K562 (cell line): ENCODE data around the gene EBF4.

Experiments
- ELF1 ChIP-seq: fragments of 200-800 bp; sonication (Bioruptor generic); IDR thresholded peaks from 2 replicates; pipeline ENCODE4 v1.6.1; 2016; ENCODE audit warnings: missing genetic modification characterization, missing compliant biosample characterization
- MAX ChIP-seq: sonication (generic); formaldehyde crosslinking; IDR thresholded peaks from 2 replicates; pipeline ENCODE4 v1.9.0; 2022; ENCODE audit warnings: mild to moderate bottlenecking, missing genetic modification reagents
- TF ChIP-seq, protein P1 (sequence below), 3 experiments: IDR thresholded peaks in 2 of 3; conservative IDR thresholded peaks in 1 of 3; 2 replicates each; pipeline ENCODE4 v1.5.1; 2011 to 2012; ENCODE audit warnings: low read length in 3 of 3, mild to moderate bottlenecking in 3 of 3, control low read depth in 2 of 3, improper control_type of control experiment in 1 of 3, inconsistent platforms in 1 of 3, low read depth in 1 of 3, mixed read lengths in 1 of 3, moderate library complexity in 1 of 3; ENCODE audit not compliant: insufficient read depth in 2 of 3
- TF ChIP-seq, protein P2 (sequence below): fragments of 250-450 bp; sonication (Bioruptor Pico); IDR thresholded peaks from 2 replicates; pipeline ENCODE4 v1.8.0; 2021; ENCODE audit warnings: mild to moderate bottlenecking, moderate library complexity

GRCh38 chr20:2663887-2664719, 28.5 kb upstream of the EBF4 start, which contains the start of gene IDH3B:
- peak; percentile 92 for TF ChIP-seq ELF1 (tag)
- TF ChIP-seq, protein P1, sequence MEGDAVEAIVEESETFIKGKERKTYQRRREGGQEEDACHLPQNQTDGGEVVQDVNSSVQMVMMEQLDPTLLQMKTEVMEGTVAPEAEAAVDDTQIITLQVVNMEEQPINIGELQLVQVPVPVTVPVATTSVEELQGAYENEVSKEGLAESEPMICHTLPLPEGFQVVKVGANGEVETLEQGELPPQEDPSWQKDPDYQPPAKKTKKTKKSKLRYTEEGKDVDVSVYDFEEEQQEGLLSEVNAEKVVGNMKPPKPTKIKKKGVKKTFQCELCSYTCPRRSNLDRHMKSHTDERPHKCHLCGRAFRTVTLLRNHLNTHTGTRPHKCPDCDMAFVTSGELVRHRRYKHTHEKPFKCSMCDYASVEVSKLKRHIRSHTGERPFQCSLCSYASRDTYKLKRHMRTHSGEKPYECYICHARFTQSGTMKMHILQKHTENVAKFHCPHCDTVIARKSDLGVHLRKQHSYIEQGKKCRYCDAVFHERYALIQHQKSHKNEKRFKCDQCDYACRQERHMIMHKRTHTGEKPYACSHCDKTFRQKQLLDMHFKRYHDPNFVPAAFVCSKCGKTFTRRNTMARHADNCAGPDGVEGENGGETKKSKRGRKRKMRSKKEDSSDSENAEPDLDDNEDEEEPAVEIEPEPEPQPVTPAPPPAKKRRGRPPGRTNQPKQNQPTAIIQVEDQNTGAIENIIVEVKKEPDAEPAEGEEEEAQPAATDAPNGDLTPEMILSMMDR (IDR thresholded peaks at IDR 0.05 in 2 of 3, conservative IDR thresholded peaks at IDR 0.05 in 1 of 3; ENCODE audit: insufficient read depth in 2 of 3, low read depth in 1 of 3, low read length in 3 of 3): no peak
- peak; percentile 71 for TF ChIP-seq MAX (CRISPR knock-in tag)
- TF ChIP-seq, protein P2, sequence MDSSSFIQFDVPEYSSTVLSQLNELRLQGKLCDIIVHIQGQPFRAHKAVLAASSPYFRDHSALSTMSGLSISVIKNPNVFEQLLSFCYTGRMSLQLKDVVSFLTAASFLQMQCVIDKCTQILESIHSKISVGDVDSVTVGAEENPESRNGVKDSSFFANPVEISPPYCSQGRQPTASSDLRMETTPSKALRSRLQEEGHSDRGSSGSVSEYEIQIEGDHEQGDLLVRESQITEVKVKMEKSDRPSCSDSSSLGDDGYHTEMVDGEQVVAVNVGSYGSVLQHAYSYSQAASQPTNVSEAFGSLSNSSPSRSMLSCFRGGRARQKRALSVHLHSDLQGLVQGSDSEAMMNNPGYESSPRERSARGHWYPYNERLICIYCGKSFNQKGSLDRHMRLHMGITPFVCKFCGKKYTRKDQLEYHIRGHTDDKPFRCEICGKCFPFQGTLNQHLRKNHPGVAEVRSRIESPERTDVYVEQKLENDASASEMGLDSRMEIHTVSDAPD: no peak
